HG02870 (cell line): ENCODE results near the gene GALNT2.

Experiments used
- ATAC-seq: cut with Tn5 transposase; IDR thresholded peaks from one replicate; pipeline ENCODE4 v1.9.1; 2021; ENCODE audit warnings: mild to moderate bottlenecking, moderate library complexity; ENCODE audit not compliant: unreplicated experiment

Gene GALNT2

GRCh38 chr1:230310381-230311163 lies 243.5 kb downstream of the GALNT2 start:
- no peak for ATAC-seq

DNA sequence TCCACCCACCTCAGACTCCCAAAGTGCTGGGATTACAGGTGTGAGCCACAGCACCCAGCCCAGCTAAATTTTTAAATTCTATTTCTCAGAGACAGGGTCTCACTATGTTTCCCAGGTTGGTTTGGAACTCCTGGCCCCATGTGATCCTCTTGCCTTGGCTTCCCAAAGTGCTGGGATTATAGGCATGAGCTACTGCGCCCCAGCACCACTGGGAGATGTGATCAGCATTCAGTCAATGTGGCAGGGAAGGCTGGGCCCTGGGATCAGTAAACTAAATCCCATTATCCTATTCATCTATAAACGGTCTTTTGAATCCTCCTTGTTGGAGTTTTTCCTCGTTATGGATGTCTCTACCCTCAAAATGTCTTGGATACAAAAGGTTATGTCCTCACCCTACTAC lies 245.6 kb downstream of the GALNT2 start:
- no peak for ATAC-seq

GRCh38 chr1:230313453-230314141 lies 246.6 kb downstream of the GALNT2 start:
- ATAC-seq: no peak

DNA sequence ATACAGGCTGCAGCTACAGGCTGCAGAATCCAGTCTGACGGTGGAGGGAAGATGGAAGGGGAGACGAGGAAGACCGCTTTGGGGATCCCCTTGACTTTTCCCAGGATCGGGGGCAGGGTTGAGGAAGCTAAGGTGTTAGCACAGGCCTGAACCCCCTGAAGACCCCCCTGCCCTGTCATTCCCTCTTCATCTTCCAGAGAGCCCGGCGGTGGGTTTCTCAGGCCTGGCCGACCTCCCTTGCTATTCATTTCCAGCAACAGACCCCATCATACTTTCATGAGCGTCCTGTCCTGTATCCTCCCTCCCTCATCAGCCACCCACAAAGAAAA lies 247.1 kb downstream of the GALNT2 start:
- ATAC-seq: no peak

- ATAC-seq: no peak
Observed at GRCh38 chr1:230315099-230315498, 248.1 kb downstream of the GALNT2 start.

- no peak for ATAC-seq
Observed at GRCh38 chr1:230316864-230317745, 250.1 kb downstream of the GALNT2 start.

DNA sequence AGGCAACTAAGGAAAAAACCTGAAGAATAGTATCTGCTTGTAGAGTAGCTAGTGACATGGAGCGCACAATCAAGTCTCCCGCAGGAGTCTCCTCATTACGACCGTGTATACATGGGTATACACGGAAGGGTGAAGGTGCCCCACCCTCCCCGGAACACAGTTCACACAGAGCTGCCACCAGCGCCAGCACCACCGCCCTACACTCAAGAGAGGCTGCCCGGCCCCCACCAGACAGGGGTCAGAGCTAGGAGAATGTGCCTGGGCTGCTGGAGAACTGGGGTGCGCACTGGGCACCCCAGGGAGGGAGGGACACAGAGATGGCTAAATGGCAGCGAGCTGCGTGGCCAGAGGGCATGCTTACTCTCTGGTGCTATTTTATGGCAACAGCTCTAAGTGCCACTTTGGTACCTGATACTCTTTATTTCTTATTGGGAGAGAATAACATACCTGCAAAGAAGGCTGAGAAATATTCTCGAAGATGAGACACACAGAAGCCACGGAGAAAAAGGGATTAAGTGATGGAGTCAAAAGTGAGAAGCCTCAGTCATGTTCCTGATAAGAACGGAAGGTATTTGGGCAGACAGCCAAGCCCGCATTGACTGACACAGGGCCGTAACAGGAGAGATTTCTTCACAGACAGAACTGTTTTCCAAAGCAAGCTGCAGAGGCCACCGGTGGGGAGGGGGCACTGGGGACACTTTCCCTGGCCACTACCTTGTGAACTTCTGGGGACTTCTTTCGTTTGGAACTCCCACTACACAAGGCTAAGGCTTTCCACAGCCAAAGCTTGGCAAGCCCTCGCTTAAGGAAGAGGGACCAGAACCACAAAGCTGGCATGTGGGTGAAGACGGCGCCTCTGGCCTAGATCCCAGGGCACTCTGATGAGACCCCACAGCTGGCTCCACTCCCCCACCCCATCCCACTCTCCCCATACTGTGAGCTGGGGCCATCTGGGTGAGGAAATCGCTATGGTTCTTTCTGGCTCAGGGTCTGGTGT lies 251.1 kb downstream of the GALNT2 start:
- no peak for ATAC-seq

- ATAC-seq: no peak
Observed at GRCh38 chr1:230319014-230319747, 252.1 kb downstream of the GALNT2 start.

DNA sequence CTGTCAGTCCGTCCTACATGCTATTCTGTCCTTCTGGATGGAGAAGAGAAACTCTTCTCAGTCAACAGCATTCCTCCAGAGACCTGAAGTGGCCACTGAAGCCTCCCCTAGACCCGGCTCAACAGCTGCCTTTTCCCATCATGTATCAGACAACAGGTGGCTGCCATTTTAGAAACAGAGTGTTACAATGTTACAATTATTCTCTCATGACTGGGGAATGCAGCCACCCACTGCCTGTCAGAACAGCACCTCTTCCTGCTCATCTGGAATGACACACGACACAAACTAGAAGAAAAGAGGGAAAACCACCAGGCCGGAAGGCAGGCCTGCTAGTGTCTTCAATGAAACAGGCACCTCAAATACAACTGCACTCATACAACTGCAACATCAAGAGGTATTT lies 253.8 kb downstream of the GALNT2 start:
- ATAC-seq: no peak

DNA sequence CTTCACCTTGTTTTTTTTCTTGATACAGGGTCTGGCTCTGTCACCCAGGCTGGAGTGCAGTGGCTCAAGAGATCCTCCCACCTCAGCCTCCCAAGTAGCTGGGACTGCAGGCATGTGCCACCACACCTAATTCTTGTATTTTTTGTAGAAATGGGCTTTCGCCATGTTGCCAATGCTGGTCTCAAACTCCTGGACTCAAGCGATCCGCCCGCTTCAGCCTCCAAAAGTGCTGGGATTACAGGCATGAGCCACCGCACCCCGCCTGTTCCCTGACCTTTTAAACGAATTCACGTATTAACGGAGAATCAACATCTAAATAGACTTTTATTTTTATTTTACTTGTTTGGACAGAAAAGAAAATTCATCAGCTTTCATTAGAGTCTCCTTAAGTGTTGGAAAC lies 254.3 kb downstream of the GALNT2 start:
- no peak for ATAC-seq

DNA sequence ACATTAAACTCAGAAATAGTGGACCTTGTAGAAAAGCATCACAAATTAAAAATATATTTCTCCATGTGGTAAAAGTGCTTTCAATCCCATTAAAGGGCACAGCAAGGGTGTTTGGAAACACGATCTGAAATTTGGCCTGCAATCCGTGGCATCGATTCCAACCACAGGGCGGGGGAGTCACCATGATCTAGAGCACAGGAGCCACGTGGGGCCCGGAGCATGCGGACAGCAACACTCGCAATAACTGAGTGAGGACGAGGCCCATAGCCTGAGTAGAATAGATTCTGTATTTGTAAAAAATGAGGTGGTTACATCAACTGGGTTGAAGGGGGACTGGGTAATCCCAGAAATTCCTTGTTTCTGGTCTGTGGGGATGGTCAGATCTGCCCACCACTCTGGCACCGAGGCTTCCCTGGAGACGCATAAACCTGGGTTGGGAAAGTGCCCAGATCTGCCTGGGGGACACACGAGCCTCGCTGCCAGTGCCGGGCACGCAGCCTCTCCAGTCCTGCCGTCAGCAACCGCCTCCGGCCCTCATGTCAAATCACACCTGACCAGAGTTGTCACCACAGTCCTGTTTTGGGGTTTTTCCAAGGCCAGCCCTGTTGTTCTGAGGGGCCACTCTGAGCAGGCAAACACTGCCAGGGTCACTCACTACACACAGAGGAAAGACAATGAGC lies 254.8 kb downstream of the GALNT2 start:
- ATAC-seq: no peak

- no peak for ATAC-seq
Observed at GRCh38 chr1:230322421-230322756, 255.4 kb downstream of the GALNT2 start.

DNA sequence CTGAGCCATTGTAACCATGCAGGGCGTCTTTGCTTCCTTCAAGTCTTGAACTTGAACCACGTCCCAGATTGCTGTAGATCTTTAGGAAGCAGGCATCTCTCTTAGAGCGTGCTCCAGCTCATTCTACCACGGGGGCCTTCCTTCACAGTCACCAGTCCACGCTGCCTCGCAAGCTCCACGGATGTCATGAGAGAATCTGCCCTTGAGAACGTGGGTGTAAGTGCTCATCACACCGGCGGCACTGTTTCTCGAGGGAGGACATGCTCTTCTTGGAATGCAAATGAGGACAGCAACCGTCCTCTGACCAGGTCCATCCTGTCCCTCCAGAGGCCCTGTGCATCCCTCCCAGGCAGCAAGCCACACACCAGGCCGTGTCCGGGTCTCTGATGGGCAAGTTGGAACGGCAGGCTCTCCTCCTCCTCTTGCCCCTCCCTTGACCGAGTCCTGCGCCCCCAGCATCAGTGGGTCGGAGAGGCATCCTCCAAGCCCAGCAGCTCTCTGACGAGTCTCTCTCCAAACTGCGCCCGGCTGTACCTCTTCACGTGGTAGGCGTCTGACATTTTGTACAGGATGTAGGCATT lies 256.0 kb downstream of the GALNT2 start:
- no peak for ATAC-seq

- no peak for ATAC-seq
Observed at GRCh38 chr1:230323686-230324085, 256.6 kb downstream of the GALNT2 start.

GRCh38 chr1:230326971-230327891 lies 260.2 kb downstream of the GALNT2 start:
- no peak for ATAC-seq

GRCh38 chr1:230327892-230328284 lies 260.9 kb downstream of the GALNT2 start:
- ATAC-seq: peak; percentile 69

- ATAC-seq: no peak
Observed at GRCh38 chr1:230328342-230329015, 261.4 kb downstream of the GALNT2 start.
